ENCODE results near the gene SURF1. TPM values are rescaled to one million over a fixed set of nuclear protein-coding genes. Genes with fewer than 3 reads are reported as not detected.

SURF1 gene
- total and polyA plus RNA-seq, 8 donors: 27.9 to 46.1 (median 31.3) TPM

DNA sequence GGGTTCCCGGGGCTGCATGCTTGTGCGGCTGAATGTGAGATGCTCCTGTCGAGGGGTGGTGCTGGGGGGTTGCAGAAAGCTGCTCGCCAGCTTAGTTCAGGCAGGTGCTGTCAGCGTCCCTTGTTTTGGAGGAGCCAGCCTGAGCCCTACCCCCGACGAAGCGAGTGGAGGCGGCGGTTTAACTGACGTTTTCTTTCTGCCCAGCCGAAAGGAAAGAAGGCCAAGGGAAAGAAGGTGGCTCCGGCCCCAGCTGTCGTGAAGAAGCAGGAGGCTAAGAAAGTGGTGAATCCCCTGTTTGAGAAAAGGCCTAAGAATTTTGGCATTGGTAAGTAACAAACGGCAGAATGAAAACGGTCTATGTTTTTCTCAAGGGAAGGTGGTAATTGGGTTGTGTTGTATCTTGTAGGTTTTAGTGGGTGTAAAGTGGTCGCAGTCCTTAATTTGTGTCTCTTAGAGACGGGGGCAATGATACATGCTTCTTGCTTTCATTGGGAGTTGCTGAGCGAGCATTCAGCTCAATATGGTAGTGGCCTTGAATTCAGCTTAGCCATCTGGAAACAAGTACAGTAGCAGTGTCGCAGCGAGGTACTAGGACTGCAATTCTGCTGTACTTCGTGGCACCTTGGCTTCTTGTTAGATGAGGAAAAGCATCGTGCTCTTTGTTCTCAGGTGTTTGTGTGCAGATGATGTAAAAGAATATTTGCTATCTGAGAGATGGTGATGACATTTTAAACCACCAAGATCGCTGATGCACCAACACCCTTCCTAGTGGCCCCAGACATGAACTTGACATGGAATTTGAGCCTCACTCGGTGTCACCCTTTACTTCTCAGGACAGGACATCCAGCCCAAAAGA lies 7.3 kb downstream of the SURF1 start:
- Histone ChIP-seq H3K4me1 (peaks cover 9 to 33% of the 10 kb centered on the region in 2 donors), H3K9me3 (no peaks in the 10 kb centered on the region), H3K36me3 (peaks cover 0 to 73% of the 10 kb centered on the region in 2 donors), H3K4me3 (peak overlapping the region; percentile 75 to 93), H3K27me3 (no peaks in the 10 kb centered on the region), H3K27ac (peak overlapping the region; percentile 84 to 94)
- DNase-seq: no peak
- intact Hi-C loops (cut with DNase I): no loop called here
- TF ChIP-seq, protein P1, sequence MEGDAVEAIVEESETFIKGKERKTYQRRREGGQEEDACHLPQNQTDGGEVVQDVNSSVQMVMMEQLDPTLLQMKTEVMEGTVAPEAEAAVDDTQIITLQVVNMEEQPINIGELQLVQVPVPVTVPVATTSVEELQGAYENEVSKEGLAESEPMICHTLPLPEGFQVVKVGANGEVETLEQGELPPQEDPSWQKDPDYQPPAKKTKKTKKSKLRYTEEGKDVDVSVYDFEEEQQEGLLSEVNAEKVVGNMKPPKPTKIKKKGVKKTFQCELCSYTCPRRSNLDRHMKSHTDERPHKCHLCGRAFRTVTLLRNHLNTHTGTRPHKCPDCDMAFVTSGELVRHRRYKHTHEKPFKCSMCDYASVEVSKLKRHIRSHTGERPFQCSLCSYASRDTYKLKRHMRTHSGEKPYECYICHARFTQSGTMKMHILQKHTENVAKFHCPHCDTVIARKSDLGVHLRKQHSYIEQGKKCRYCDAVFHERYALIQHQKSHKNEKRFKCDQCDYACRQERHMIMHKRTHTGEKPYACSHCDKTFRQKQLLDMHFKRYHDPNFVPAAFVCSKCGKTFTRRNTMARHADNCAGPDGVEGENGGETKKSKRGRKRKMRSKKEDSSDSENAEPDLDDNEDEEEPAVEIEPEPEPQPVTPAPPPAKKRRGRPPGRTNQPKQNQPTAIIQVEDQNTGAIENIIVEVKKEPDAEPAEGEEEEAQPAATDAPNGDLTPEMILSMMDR (IDR thresholded peaks at IDR 0.05): no peak
- no peak for ATAC-seq

- Histone ChIP-seq H3K36me3 (peaks cover 0 to 73% of the 10 kb centered on the region in 2 donors), H3K27me3 (no peaks in the 10 kb centered on the region), H3K27ac (peak within 1 kb of the TSS; percentile 84 to 94), H3K4me3 (peak within 1 kb of the TSS; percentile 75 to 93), H3K9me3 (no peaks in the 10 kb centered on the region), H3K4me1 (peaks cover 9 to 33% of the 10 kb centered on the region in 2 donors)
- TF ChIP-seq, protein P1 (IDR thresholded peaks at IDR 0.05): no peak
- peak; percentile 93 to 97 (median 95) for DNase-seq
- peak; percentile 92 for ATAC-seq
- intact Hi-C loops (cut with DNase I): no loop called here
These were observed 8.1 kb downstream of the SURF1 start, which contains the start of the genes MED22 and RPL7A for GRCh38 chr9:133347985-133348717. Gene MED22, minus strand, starts transcription at chr9:133348131. Its CDS starts 1,469 bp downstream, at chr9:133346662. Gene RPL7A, plus strand, starts transcription at chr9:133348218. Its CDS starts 26 bp downstream, at chr9:133348244.

DNA sequence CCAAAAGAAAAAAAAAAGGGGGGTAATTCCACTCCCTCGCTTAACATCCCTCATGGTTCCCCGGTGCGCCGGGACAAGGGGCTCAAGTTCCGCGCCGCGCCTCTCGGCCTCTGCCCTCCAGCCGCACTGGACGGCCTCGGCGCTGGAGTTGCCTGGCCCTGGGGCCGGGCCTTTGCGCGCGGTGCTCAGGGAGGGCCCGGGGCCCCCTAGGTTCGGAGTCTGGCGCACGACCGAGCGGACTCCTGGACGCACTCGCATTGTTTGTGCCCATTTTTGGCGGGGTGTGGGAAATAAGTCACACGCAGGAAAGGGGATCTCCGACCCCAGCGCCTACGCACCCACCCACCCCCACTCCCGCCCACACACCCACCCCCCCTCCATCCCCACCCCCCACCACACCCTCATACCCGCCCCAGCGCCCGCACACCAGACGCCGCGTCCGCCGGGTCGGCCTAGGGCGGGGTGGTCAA lies 8.7 kb downstream of the SURF1 start:
- peak in 2 of 4 donors; percentile 32 to 88 for DNase-seq
- intact Hi-C loops (cut with DNase I): no loop called here
- no peaks in the 10 kb centered on the region for H3K27me3 ChIP-seq

DNA sequence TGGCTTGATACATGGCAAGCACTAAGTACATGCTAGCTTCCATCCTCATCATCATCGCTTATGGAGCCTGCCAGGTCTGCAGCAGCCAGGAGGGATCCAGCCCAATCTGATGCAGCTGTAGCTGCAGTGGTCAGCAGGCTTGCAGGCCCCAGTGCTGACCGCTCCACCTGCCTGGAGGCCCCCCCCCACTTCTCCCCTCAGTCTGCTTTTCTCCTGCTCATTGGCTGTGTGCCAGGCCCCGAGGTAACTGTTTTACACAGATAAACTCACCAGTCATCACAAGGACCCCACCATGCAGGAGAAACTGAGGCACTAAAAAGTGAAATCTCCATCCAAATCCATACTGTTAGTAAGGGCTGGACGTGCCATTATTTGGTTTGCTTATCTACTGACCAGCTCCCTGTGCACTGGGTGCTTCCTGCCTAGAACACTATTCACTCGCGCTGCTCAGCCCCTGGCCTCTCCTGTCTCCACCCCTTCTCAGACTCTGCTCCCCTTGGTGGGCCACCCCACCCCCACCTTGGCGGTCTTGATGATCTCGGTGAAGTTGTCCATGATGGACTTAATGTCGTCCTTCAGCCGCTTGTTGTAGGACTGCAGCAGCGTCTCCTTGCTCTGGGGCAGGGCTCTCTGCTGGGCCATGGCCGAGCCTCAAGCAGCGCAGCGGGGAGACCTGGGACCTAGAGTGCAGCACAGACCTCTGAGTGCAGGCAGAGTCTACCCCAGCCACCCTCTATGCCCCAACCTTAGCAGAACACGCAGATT lies 10.1 kb downstream of the SURF1 start:
- intact Hi-C loops (cut with DNase I): no loop called here
- no peak for ATAC-seq

More for the DNA sequence above, 8.7 kb downstream of the SURF1 start:
- H3K36me3 ChIP-seq: peaks cover 0 to 73% of the 10 kb centered on the region in 2 donors
- TF ChIP-seq, protein P1 (IDR thresholded peaks at IDR 0.05): no peak
- peak; percentile 71 for ATAC-seq
- peaks cover 9 to 36% of the 10 kb centered on the region in 2 donors for H3K4me1 ChIP-seq
- peak overlapping the region; percentile 75 to 93 for H3K4me3 ChIP-seq
- peak overlapping the region; percentile 84 to 94 for H3K27ac ChIP-seq
- H3K9me3 ChIP-seq: no peaks in the 10 kb centered on the region

More for the DNA sequence above, 10.1 kb downstream of the SURF1 start:
- H3K36me3 ChIP-seq: peaks cover 0 to 73% of the 10 kb centered on the region in 2 donors
- TF ChIP-seq, protein P1 (IDR thresholded peaks at IDR 0.05): no peak
- peak in 1 of 4 donors; percentile 42 for DNase-seq
- peak overlapping the region in 1 of 2 donors; percentile 93 for H3K4me3 ChIP-seq
- H3K9me3 ChIP-seq: no peaks in the 10 kb centered on the region
- no peaks in the 10 kb centered on the region for H3K27me3 ChIP-seq
- H3K27ac ChIP-seq: peak overlapping the region in 1 of 2 donors; percentile 84
- H3K4me1 ChIP-seq: peaks cover 9 to 49% of the 10 kb centered on the region in 2 donors

Measured in left lung (tissue), 10 donors.